ENCODE measurements around the gene UNC93B1.

DNA sequence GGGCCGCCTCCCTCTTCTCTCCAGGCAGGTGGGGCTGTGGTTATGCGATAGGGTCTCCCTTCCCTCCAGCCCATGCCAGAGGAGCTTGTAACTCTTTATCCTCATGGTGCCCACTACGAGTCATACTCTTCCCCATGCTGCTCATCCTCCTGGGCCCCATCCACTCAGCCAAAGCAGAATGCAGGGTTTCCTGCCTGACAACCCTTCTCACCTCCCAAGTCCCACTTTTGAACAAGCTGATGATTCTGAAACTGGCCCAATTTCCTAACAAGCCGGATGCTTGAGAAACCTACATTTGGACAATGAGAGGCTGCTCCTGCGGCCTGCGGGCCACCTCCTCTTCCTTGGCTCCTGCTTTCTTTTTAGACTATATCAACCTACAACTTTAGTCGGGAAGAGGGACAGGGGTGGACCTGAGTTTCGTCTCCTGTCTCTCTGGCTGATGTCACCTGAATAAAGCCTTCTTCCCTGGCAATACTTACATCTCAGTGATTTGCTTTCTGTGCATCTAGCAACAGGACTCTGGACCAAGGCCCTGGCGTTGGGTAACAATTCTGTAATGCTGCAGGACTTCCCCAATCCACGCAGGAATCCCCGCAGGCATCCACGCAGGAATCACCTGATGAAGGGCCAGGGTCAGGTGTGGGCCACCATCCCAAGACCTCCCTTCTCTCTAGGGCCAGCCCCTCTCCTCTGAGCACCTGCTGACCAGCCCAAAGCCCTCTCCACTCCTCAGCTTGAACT lies 25.1 kb upstream of the UNC93B1 start:
- TF ChIP-seq, protein P1, sequence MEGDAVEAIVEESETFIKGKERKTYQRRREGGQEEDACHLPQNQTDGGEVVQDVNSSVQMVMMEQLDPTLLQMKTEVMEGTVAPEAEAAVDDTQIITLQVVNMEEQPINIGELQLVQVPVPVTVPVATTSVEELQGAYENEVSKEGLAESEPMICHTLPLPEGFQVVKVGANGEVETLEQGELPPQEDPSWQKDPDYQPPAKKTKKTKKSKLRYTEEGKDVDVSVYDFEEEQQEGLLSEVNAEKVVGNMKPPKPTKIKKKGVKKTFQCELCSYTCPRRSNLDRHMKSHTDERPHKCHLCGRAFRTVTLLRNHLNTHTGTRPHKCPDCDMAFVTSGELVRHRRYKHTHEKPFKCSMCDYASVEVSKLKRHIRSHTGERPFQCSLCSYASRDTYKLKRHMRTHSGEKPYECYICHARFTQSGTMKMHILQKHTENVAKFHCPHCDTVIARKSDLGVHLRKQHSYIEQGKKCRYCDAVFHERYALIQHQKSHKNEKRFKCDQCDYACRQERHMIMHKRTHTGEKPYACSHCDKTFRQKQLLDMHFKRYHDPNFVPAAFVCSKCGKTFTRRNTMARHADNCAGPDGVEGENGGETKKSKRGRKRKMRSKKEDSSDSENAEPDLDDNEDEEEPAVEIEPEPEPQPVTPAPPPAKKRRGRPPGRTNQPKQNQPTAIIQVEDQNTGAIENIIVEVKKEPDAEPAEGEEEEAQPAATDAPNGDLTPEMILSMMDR (IDR thresholded peaks at IDR 0.05; ENCODE audit: insufficient read depth, low read length): no peak
- TF ChIP-seq POLR2AphosphoS5 (IDR thresholded peaks at IDR 0.05; ENCODE audit: low read depth) (no peak), REST (IDR thresholded peaks at IDR 0.05; ENCODE audit: insufficient replicate concordance, low read depth) (no peak), SPI1 (IDR thresholded peaks at IDR 0.05; ENCODE audit: borderline replicate concordance, low read depth) (no peak), GABPA (IDR thresholded peaks at IDR 0.05; ENCODE audit: low read depth) (no peak)

Measured in HL-60 (cell line).